Sigmoid colon (tissue), 7 donors: ENCODE data around the gene TACSTD2. TPM values are rescaled to one million over a fixed set of nuclear protein-coding genes. Genes with fewer than 3 reads are reported as not detected.
"Not testable (repeated sequence)": the region's sequence is repeated elsewhere in the genome, so short reads cannot be mapped to it uniquely, and the experiment has no call there.

Experiments used
- DNase-seq: peaks from one replicate; pipeline ENCODE4 v3.0.0-alpha.2; 2019
- H3K27ac ChIP-seq, 4 donors: fragments of 200-600 bp; sonication (generic); one replicate each; pipeline ENCODE4 v1.5.1; 2016 to 2019; ENCODE audit warnings: mild to moderate bottlenecking in 1 of 4
- H3K27me3 ChIP-seq, 3 donors: fragments of 200-600 bp; sonication (generic); one replicate each; pipeline ENCODE4 v1.5.1; 2019; ENCODE audit warnings: mild to moderate bottlenecking in 1 of 3
- H3K36me3 ChIP-seq, 4 donors: fragments of 200-600 bp; sonication (generic); one replicate each; pipeline ENCODE4 v1.5.1; 2016 to 2019
- H3K4me1 ChIP-seq, 4 donors: fragments of 200-600 bp; sonication (generic); one replicate each; pipeline ENCODE4 v1.5.1; 2017 to 2019
- H3K4me3 ChIP-seq, 4 donors: fragments of 200-600 bp; sonication (generic); one replicate each; pipeline ENCODE4 v1.5.1; 2017 to 2019; ENCODE audit warnings: mild to moderate bottlenecking in 2 of 4, moderate library complexity in 1 of 4
- H3K9me3 ChIP-seq, 4 donors: fragments of 200-600 bp in 3 of 4; sonication (generic) in 3 of 4; one replicate each; pipeline versions ENCODE4 v1.5.1 to v1.6.1; 2013 to 2019
- CTCF ChIP-seq, 4 experiments: fragments of 450-650 bp in 3 of 4; fragments of 200-600 bp in 1 of 4; IDR thresholded peaks; one replicate each; pipeline ENCODE4 v1.5.1; 2016 to 2019; ENCODE audit warnings: antibody characterized with exemption in 4 of 4, mild to moderate bottlenecking in 3 of 4, moderate library complexity in 2 of 4
- EP300 ChIP-seq, 4 donors: sonication (generic); formaldehyde crosslinking; IDR thresholded peaks; one replicate each; pipeline ENCODE4 v1.6.1; 2017; ENCODE audit warnings: antibody characterized with exemption in 4 of 4
- POLR2A ChIP-seq, 2 donors: fragments of 450-650 bp; IDR thresholded peaks; one replicate each; pipeline ENCODE4 v1.6.1; 2016; ENCODE audit warnings: antibody characterized with exemption in 2 of 2, mild to moderate bottlenecking in 2 of 2, moderate library complexity in 2 of 2
- POLR2AphosphoS5 ChIP-seq, 4 donors: sonication (generic); formaldehyde crosslinking; IDR thresholded peaks; one replicate each; pipeline ENCODE4 v1.6.1; 2017; ENCODE audit warnings: antibody characterized with exemption in 4 of 4
- WGBS, 2 donors: extraction: QIAGEN DNeasy Blood & Tissue Kit; methylation state at CpG; one replicate each; pipeline ENCODE4 v1.1.7; 2013; 5-methylcytosine and 5-hydroxymethylcytosine counted together
- intact Hi-C: fragments of 100-400 bp; cut with DNase I; formaldehyde crosslinking; loops from one replicate; pipeline ENCODE4 v1.15.1; 2023
- polyA plus RNA-seq, 3 donors: library from polyadenylated mRNA; stranded (reverse); fragments of 200-250 nt; gene quantifications; one replicate each; pipeline ENCODE4 v1.2.3, GENCODE V29; 2013
- total RNA-seq, 4 donors: library from RNA; depleted of rRNA; stranded (reverse); fragments of >200 nt; gene quantifications; one replicate each; pipeline ENCODE4 v1.1.0, GENCODE V29; 2016
- donor health status: healthy with polysubstance abuse.
- donor health status: Bipolar disorder and iron deficiency.
- donor health status: healthy.

TACSTD2 gene
- total and polyA plus RNA-seq, 7 donors: 0.54 to 1.9 (median 0.71) TPM; not detected in 2

DNA sequence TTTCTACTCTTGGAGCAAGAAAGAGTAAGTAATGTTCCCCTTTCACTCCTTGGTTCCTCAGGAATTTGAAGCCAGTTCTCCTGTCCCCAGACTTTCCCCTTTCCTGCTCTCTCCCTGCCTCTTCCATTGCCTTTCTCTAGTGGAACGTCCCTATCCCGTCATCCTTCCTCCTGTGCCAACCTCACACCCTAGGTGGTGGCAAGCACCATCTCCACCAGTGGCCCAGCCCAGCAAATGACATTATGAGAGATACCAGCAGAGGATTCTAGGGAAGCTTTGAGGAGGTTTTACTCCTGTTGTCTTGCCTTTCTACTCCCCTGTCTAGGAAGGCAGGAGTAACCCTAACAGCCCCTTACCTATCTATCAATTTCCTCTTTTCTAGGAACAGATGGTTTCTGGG lies 8.1 kb upstream of the TACSTD2 start:
- Histone ChIP-seq H3K4me1 (peaks cover 0 to 34% (median 26%) of the 10 kb centered on the region in 4 donors), H3K27ac (peak overlapping the region; percentile 21 to 81 (median 70)), H3K27me3 (no peaks in the 10 kb centered on the region), H3K4me3 (no peak overlapping the region), H3K36me3 (no peaks in the 10 kb centered on the region), H3K9me3 (no peaks in the 10 kb centered on the region)
- intact Hi-C loops: no loop called here
- DNase-seq: no peak
- WGBS, 2 donors: 40 to 47% methylated on average over 2 of the region's 2 CpGs
- TF ChIP-seq EP300 (IDR thresholded peaks at IDR 0.05) (no peak), POLR2AphosphoS5 (IDR thresholded peaks at IDR 0.05) (no peak), CTCF (IDR thresholded peaks at IDR 0.05) (no peak), POLR2A (IDR thresholded peaks at IDR 0.05) (no peak)

DNA sequence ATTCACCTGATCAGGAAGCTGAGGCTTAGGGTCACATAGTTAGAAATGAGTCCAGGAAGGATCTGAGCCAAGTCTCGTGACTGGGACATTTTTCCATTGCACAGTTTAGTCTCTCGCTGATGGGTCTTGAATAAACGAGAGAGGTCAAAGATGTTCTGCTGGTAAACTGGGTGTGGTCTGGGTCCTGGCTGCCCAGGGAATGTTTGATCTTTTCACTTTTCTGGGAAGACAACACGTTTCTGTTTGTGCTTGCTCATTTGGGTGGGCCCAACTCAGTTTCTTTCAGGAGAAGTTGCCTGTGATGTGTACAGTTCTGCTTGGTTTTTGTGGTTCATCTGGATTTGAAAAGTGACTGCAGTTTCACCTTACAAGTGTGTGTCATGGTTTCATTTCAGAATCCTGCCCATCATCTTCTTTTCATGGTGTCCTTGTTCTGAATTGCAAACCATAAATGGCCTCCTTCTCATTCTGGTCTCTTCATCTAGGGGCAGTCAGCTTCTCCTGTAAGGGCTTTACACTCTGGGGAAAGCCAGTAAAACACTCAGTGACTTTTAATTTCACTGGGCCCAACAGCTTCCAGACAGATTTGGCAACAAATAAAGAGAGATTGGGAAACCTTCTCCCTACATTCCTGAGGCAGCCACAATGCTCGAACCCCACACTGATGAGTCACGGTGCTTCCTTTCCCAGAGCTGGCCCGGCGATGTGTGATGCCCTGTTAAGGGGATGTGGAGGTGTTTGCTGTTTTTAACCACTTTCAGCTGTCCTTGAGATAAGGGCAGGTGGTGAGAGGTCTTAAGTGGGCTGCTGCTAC lies 7.2 kb upstream of the TACSTD2 start:
- Histone ChIP-seq H3K27me3 (no peaks in the 10 kb centered on the region), H3K4me1 (peaks cover 0 to 34% (median 26%) of the 10 kb centered on the region in 4 donors), H3K4me3 (no peak overlapping the region), H3K36me3 (no peaks in the 10 kb centered on the region), H3K9me3 (no peaks in the 10 kb centered on the region), H3K27ac (peak overlapping the region; percentile 46 to 81 (median 70))
- DNase-seq: peak; percentile 90
- WGBS, 2 donors: 24 to 27% methylated on average over 8 of the region's 8 CpGs
- intact Hi-C loops: no loop called here
- TF ChIP-seq POLR2A (IDR thresholded peaks at IDR 0.05): no peak
- TF ChIP-seq POLR2AphosphoS5 (IDR thresholded peaks at IDR 0.05): peak in 2 of 4 donors; percentile 7 to 48

DNA sequence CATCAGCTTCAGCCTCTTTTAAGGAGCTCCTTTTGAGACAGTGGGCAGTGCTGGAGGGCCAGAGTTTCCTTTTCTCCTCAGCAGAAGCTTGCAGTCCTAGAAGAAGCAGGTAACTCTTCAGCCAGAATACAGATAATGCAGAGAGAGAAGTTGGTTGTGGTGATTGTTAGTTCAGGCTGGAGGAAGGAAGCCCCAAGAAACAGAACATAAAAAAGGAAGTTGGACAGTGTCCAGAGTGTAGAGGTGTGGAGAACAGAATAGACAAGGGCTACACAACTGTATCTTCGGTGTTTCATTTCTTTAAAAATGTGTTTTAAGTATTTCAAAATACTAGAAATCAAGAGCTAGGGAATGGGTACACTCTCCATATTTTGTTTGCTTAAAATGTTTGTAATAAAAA lies 6.4 kb upstream of the TACSTD2 start:
- DNase-seq: no peak
- Histone ChIP-seq H3K27me3 (no peaks in the 10 kb centered on the region), H3K4me1 (peaks cover 0 to 34% (median 26%) of the 10 kb centered on the region in 4 donors), H3K4me3 (no peak overlapping the region), H3K36me3 (no peaks in the 10 kb centered on the region), H3K9me3 (no peaks in the 10 kb centered on the region), H3K27ac (peak overlapping the region in 3 of 4 donors; percentile 66 to 81 (median 73))
- 39 to 46% methylated on average over 1 of the region's 1 CpG for WGBS, 2 donors
- TF ChIP-seq CTCF (IDR thresholded peaks at IDR 0.05): no peak
- intact Hi-C loops: no loop called here

DNA sequence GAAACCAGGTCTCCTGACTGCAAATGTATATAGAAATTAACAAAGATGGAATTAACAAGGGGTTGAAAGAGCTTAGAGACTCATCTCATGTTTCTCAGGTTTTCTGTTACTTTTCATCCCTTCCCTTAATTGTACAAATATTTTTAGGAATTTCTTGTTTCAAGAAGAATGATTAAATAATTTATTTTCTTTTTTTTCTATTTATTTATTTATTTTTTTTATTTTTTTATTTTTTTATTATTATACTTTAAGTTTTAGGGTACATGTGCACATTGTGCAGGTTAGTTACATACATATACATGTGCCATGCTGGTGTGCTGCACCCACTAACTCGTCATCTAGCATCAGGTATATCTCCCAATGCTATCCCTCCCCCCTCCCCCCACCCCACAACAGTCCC lies 5.1 kb upstream of the TACSTD2 start:
- intact Hi-C loops, H3K9me3 ChIP-seq, DNase-seq, H3K27ac ChIP-seq, H3K36me3 ChIP-seq, H3K4me3 ChIP-seq: not testable (repeated sequence)
- Histone ChIP-seq H3K4me1 (peaks cover 0 to 45% (median 29%) of the 10 kb centered on the region in 4 donors), H3K27me3 (peaks cover 0 to 11% (median 3%) of the 10 kb centered on the region in 3 donors)
- 85 to 92% methylated on average over 1 of the region's 1 CpG for WGBS, 2 donors

GRCh38 chr1:58581641-58582040 lies 4.6 kb upstream of the TACSTD2 start:
- Histone ChIP-seq H3K9me3 (no peaks in the 10 kb centered on the region), H3K36me3 (no peaks in the 10 kb centered on the region), H3K27ac (no peak overlapping the region), H3K4me1 (peaks cover 0 to 50% (median 34%) of the 10 kb centered on the region in 4 donors), H3K27me3 (peaks cover 5 to 16% (median 8%) of the 10 kb centered on the region in 3 donors), H3K4me3 (no peak overlapping the region)
- 84 to 86% methylated on average over 2 of the region's 2 CpGs for whole genome bisulfite sequencing, 2 donors
- intact Hi-C loops: no loop called here
- DNase-seq: no peak
- TF ChIP-seq CTCF (IDR thresholded peaks at IDR 0.05) (no peak), EP300 (IDR thresholded peaks at IDR 0.05) (no peak), POLR2AphosphoS5 (IDR thresholded peaks at IDR 0.05) (no peak), POLR2A (IDR thresholded peaks at IDR 0.05) (no peak)
